Stimulated activated CD4-positive, alpha-beta T cell treated with anti-CD3 and anti-CD28 coated beads, Interleukin-2, amount 100 ng/mL, for 4 hours (primary cell): Measurements from ENCODE around the gene ARNT2.
"Not testable (repeated sequence)": the region's sequence is repeated elsewhere in the genome, so short reads cannot be mapped to it uniquely, and the experiment has no call there.

ENCODE experiments used
- DNase-seq: peaks from one replicate; pipeline ENCODE4 v3.0.0-alpha.2; 2020; ENCODE audit warnings: low read depth

Gene ARNT2

GRCh38 chr15:80491163-80491847, 87.1 kb downstream of the ARNT2 start:
- no peak for DNase-seq

GRCh38 chr15:80492409-80492808, 88.2 kb downstream of the ARNT2 start:
- no peak for DNase-seq

- no peak for DNase-seq
Observed at GRCh38 chr15:80492874-80493273, 88.7 kb downstream of the ARNT2 start.

GRCh38 chr15:80494351-80494751, 90.2 kb downstream of the ARNT2 start:
- DNase-seq = no peak

GRCh38 chr15:80494756-80495155, 90.6 kb downstream of the ARNT2 start:
- DNase-seq = no peak

- no peak for DNase-seq
Observed at GRCh38 chr15:80495401-80495942, 91.3 kb downstream of the ARNT2 start.

GRCh38 chr15:80496096-80496495, 91.9 kb downstream of the ARNT2 start:
- no peak for DNase-seq

GRCh38 chr15:80497221-80497620, 93.0 kb downstream of the ARNT2 start:
- no peak for DNase-seq

GRCh38 chr15:80498652-80499051, 94.5 kb downstream of the ARNT2 start:
- DNase-seq = no peak

- DNase-seq = no peak
Observed at GRCh38 chr15:80500021-80500420, 95.8 kb downstream of the ARNT2 start.

- no peak for DNase-seq
Observed at GRCh38 chr15:80501476-80501875, 97.3 kb downstream of the ARNT2 start.

GRCh38 chr15:80502782-80503181, 98.6 kb downstream of the ARNT2 start:
- DNase-seq = no peak

- DNase-seq = no peak
Observed at GRCh38 chr15:80503319-80503952, 99.3 kb downstream of the ARNT2 start.

- DNase-seq = no peak
Observed at GRCh38 chr15:80504931-80505330, 100.7 kb downstream of the ARNT2 start.

GRCh38 chr15:80506286-80506893, 102.2 kb downstream of the ARNT2 start:
- no peak for DNase-seq

GRCh38 chr15:80507131-80507530, 102.9 kb downstream of the ARNT2 start:
- DNase-seq = no peak

GRCh38 chr15:80507638-80508316, 103.6 kb downstream of the ARNT2 start:
- DNase-seq = no peak

GRCh38 chr15:80508783-80509182, 104.6 kb downstream of the ARNT2 start:
- no peak for DNase-seq

- no peak for DNase-seq
Observed at GRCh38 chr15:80509800-80510199, 105.6 kb downstream of the ARNT2 start.

- not testable (repeated sequence) for DNase-seq
Observed at GRCh38 chr15:80510985-80511384, 106.8 kb downstream of the ARNT2 start.

GRCh38 chr15:80512726-80513660, 108.8 kb downstream of the ARNT2 start:
- DNase-seq = no peak
